Loucy (cell line): Measurements from ENCODE around the gene NCAM1.

Source experiments
- H2AFZ ChIP-seq: fragments of 200-600 bp; sonication (generic); 2 replicates; pipeline ENCODE4 v1.6.0; 2016; ENCODE audit warnings: antibody characterized with exemption, mild to moderate bottlenecking, low read length, moderate library complexity
- H3F3A ChIP-seq: fragments of 200-600 bp; 2 replicates; pipeline ENCODE4 v1.6.0; 2016; ENCODE audit warnings: antibody characterized with exemption, low read depth, mild to moderate bottlenecking
- H3K27me3 ChIP-seq: fragments of 200-600 bp; sonication (generic); 2 replicates; pipeline ENCODE4 v1.6.1; 2014; ENCODE audit warnings: low read length, mild to moderate bottlenecking; ENCODE audit not compliant: insufficient read depth, poor library complexity, severe bottlenecking
- H3K36me3 ChIP-seq: fragments of 200-600 bp; sonication (generic); 2 replicates; pipeline ENCODE4 v1.6.1; 2016; ENCODE audit warnings: low read length; ENCODE audit not compliant: insufficient read depth
- H3K4me1 ChIP-seq: fragments of 200-600 bp; sonication (generic); 2 replicates; pipeline ENCODE4 v1.5.1; 2014; ENCODE audit warnings: low read length, mild to moderate bottlenecking; ENCODE audit not compliant: insufficient read depth, poor library complexity, severe bottlenecking
- H3K4me2 ChIP-seq: fragments of 200-600 bp; sonication (generic); 2 replicates; pipeline ENCODE4 v1.6.0; 2014; ENCODE audit warnings: antibody characterized with exemption, low read length, low read depth, mild to moderate bottlenecking; ENCODE audit not compliant: poor library complexity, severe bottlenecking
- H3K4me3 ChIP-seq: fragments of 200-600 bp; sonication (generic); 2 replicates; pipeline ENCODE4 v1.5.1; 2014; ENCODE audit warnings: low read length, mild to moderate bottlenecking, mixed read lengths; ENCODE audit not compliant: poor library complexity, severe bottlenecking
- H3K79me2 ChIP-seq: fragments of 200-600 bp; sonication (generic); 2 replicates; pipeline ENCODE4 v1.6.1; 2014; ENCODE audit warnings: low read length; ENCODE audit not compliant: insufficient read depth
- H3K9ac ChIP-seq: fragments of 200-600 bp; sonication (generic); 2 replicates; pipeline ENCODE4 v1.6.0; 2014; ENCODE audit warnings: mild to moderate bottlenecking, low read depth, low read length, moderate library complexity; ENCODE audit not compliant: poor library complexity, severe bottlenecking
- H3K9me2 ChIP-seq: fragments of 200-600 bp; sonication (generic); replicated peaks from 2 replicates; pipeline ENCODE4 v1.6.1; 2016; ENCODE audit warnings: low read depth, low read length, mixed read lengths
- H3K9me3 ChIP-seq: fragments of 200-600 bp; sonication (generic); 2 replicates; pipeline ENCODE4 v1.6.1; 2014; ENCODE audit warnings: mild to moderate bottlenecking, antibody characterized with exemption, low read length, low read depth; ENCODE audit not compliant: insufficient read depth
- H4K20me1 ChIP-seq: fragments of 200-600 bp; sonication (generic); 2 replicates; pipeline ENCODE4 v1.6.0; 2014; ENCODE audit warnings: antibody characterized with exemption, low read length, mild to moderate bottlenecking; ENCODE audit not compliant: insufficient read depth, poor library complexity, severe bottlenecking
- EZH2phosphoT487 ChIP-seq: fragments of 200-600 bp; IDR thresholded peaks from 2 replicates; pipeline ENCODE4 v1.6.1; 2018; ENCODE audit warnings: antibody characterized with exemption, mild to moderate bottlenecking, moderate library complexity, borderline replicate concordance
- TF ChIP-seq, protein P1 (sequence below): fragments of 200-600 bp; sonication (generic); conservative IDR thresholded peaks from 2 replicates; pipeline ENCODE4 v1.5.1; 2014; ENCODE audit warnings: mild to moderate bottlenecking, antibody characterized with exemption, low read length

NCAM1 gene

DNA sequence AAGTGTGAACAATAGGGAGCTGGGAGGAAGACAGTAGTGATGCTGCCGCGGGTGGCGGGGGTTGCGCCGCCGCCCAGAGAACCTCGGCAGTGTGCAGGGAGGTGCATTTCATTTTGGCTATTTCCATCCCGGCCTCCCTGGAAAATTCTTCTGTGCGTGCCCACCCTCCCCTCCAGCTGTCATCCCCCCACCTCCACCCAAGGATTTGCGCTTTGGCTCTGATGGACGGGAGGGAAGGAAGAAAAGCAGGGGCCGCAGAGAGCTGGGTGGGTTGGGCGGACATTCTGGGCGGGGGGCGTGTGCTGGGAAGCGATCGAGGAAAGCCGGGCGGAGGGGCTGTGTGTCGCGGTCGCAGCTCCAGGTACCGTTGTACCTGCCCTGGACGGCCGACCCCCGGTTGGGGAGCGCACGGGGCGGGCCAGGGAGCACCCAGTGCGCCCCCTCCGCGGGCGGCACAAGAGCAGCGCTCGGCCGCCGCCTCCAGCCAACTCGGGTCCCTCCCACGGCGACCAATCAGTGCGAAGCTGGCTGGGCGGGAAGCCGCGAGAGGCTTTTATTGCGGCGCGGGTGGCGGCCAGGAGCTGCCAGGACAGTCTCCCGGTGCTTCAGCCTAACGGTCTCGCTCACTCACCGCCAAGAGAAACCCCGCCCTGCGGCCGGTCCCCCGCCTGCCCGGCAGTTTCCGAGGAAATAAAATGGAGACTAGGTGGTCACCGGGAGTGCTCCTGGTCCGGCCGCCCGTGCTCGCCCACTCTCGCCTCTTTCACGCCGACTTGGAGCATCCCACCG lies 1.6 kb downstream of the NCAM1 start:
- Histone ChIP-seq H3K9me2 (no peaks in the 10 kb centered on the region), H3K9me3 (0 out of 2 replicates have a peak, but pooled peaks cover 2% of the 10 kb centered on the region), H3K4me3 (no peak overlapping the region), H3K4me2 (no peak overlapping the region), H3K9ac (no peak overlapping the region), H4K20me1 (no peaks in the 10 kb centered on the region), H3K36me3 (no peaks in the 10 kb centered on the region), H3K79me2 (no peaks in the 10 kb centered on the region), H3K4me1 (no peaks in the 10 kb centered on the region), H3F3A (no peaks in the 10 kb centered on the region), H2AFZ (no peak overlapping the region), H3K27me3 (no peaks in the 10 kb centered on the region)
- TF ChIP-seq, protein P1, sequence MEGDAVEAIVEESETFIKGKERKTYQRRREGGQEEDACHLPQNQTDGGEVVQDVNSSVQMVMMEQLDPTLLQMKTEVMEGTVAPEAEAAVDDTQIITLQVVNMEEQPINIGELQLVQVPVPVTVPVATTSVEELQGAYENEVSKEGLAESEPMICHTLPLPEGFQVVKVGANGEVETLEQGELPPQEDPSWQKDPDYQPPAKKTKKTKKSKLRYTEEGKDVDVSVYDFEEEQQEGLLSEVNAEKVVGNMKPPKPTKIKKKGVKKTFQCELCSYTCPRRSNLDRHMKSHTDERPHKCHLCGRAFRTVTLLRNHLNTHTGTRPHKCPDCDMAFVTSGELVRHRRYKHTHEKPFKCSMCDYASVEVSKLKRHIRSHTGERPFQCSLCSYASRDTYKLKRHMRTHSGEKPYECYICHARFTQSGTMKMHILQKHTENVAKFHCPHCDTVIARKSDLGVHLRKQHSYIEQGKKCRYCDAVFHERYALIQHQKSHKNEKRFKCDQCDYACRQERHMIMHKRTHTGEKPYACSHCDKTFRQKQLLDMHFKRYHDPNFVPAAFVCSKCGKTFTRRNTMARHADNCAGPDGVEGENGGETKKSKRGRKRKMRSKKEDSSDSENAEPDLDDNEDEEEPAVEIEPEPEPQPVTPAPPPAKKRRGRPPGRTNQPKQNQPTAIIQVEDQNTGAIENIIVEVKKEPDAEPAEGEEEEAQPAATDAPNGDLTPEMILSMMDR = no peak
- TF ChIP-seq EZH2phosphoT487 = no peak

DNA sequence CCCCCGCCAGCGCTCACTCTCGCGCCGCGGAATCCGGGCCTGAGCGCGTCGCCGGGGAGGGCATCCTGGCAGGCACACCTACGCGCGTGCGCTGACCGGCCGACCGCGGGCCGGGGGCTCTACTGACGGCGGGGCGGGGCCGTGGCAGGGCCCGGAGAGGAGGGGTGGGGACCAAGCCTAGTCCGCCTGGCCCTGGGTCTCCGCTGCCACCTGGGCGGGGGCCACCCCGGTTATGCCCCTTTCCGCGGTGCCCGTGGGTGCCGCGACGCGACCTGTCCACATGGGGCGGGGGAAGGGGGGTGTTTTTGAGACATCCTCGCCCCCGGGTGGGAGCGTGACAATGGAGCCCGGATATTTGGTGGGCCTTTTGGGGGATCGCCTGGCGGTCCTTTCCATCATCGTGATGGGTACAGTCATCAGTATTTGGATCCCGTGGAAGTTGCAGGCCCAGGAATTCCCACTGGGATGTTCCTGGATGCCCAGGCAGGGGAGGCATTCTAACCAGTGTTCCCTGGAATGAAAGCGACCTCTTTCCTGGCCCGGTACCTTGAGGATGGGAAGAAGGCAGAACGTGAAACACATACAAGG lies 2.2 kb downstream of the NCAM1 start:
- H3K79me2 ChIP-seq = no peaks in the 10 kb centered on the region
- no peaks in the 10 kb centered on the region for H4K20me1 ChIP-seq
- H3K4me3 ChIP-seq = no peak overlapping the region
- H3K9me2 ChIP-seq = no peaks in the 10 kb centered on the region
- no peak overlapping the region for H3K4me2 ChIP-seq
- no peak overlapping the region for H3K9ac ChIP-seq
- no peaks in the 10 kb centered on the region for H3K4me1 ChIP-seq
- no peaks in the 10 kb centered on the region for H3K36me3 ChIP-seq
- no peaks in the 10 kb centered on the region for H3F3A ChIP-seq
- H3K9me3 ChIP-seq = 0 out of 2 replicates have a peak, but pooled peaks cover 2% of the 10 kb centered on the region
- H3K27me3 ChIP-seq = no peaks in the 10 kb centered on the region
- no peak for TF ChIP-seq EZH2phosphoT487
- TF ChIP-seq, protein P1 = no peak
- H2AFZ ChIP-seq = no peak overlapping the region

DNA sequence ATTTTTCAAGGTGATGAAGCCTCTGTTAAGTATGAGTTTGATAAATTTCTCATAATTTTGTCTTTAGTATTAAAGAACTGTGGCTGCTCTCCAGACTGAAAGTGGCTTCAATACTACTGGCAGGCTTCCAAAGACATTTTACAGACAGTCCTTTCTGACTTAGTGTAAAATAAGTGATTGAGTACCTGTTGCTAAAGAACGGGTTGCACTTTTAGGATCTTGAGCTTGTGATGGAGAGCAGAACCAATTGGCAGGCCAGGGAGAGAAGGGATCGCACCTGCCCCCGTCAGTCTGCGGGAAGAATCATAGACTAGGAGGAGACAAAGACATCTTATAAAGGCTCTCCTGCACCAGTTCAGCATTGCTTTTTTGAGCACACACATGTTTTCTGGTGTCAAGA lies 4.4 kb downstream of the NCAM1 start:
- Histone ChIP-seq H4K20me1 (no peaks in the 10 kb centered on the region), H3K36me3 (no peaks in the 10 kb centered on the region), H3K4me3 (no peak overlapping the region), H2AFZ (no peak overlapping the region), H3K4me1 (no peaks in the 10 kb centered on the region), H3K9me2 (no peaks in the 10 kb centered on the region), H3K9me3 (0 out of 2 replicates have a peak, but pooled peaks cover 2% of the 10 kb centered on the region), H3K27me3 (no peaks in the 10 kb centered on the region), H3K9ac (no peak overlapping the region), H3K4me2 (no peak overlapping the region), H3F3A (no peaks in the 10 kb centered on the region), H3K79me2 (no peaks in the 10 kb centered on the region)
- TF ChIP-seq, protein P1 = no peak
- no peak for TF ChIP-seq EZH2phosphoT487
